Dendritic cell treated with granulocyte-macrophage colony-stimulating factor and Interleukin-4, amounts not matched to agents 40 ng/mL and 50 ng/mL, for 4 days (primary cell): Measurements from ENCODE around the gene ISL1.

ENCODE experiments used
- H3K27ac Mint-ChIP-seq: one replicate; pipeline ENCODE4 v1.8.0; 2022; ENCODE audit warnings: mild to moderate bottlenecking, mixed read lengths
- H3K27me3 Mint-ChIP-seq: one replicate; pipeline ENCODE4 v1.8.0; 2022; ENCODE audit warnings: mild to moderate bottlenecking, mixed read lengths
- H3K36me3 Mint-ChIP-seq: one replicate; pipeline ENCODE4 v1.8.0; 2022; ENCODE audit warnings: low read depth, mixed read lengths
- H3K4me1 Mint-ChIP-seq: one replicate; pipeline ENCODE4 v1.8.0; 2022; ENCODE audit warnings: low read depth, mixed read lengths
- H3K4me3 Mint-ChIP-seq: one replicate; pipeline ENCODE4 v1.8.0; 2022; ENCODE audit warnings: mild to moderate bottlenecking, moderate library complexity, mixed read lengths
- H3K9me3 Mint-ChIP-seq: one replicate; pipeline ENCODE4 v1.8.0; 2022; ENCODE audit warnings: mixed read lengths
- intact Hi-C: fragments of 100-400 bp; cut with micrococcal nuclease; formaldehyde crosslinking; loops from one replicate; pipeline ENCODE4 v1.15.0; 2022

Gene ISL1

DNA sequence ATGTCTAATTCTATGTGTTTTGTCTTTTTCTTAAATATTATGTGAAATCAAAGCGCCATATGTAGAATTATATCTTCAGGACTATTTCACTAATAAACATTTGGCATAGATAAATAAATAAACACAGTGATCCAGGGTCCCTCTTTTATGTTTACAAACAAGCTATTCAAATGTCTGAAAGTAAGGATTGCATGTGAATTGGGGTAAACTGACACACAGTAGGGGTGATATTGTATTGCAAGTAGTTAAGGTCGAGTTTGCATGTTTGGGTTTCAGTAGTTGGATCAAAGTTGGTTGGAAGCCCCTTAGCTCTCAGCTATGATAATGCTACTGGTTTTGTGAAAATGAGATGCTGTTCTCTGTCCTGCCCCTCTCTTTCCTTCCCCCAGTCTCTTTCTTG lies 11.4 kb downstream of the ISL1 start:
- no peaks in the 10 kb centered on the region for H3K4me1 Mint-ChIP-seq
- no peak overlapping the region for H3K27ac Mint-ChIP-seq
- H3K36me3 Mint-ChIP-seq = no peaks in the 10 kb centered on the region
- intact Hi-C loops = no loop called here
- no peak overlapping the region for H3K4me3 Mint-ChIP-seq
- H3K27me3 Mint-ChIP-seq = peaks cover 76% of the 10 kb centered on the region
- H3K9me3 Mint-ChIP-seq = no peaks in the 10 kb centered on the region

DNA sequence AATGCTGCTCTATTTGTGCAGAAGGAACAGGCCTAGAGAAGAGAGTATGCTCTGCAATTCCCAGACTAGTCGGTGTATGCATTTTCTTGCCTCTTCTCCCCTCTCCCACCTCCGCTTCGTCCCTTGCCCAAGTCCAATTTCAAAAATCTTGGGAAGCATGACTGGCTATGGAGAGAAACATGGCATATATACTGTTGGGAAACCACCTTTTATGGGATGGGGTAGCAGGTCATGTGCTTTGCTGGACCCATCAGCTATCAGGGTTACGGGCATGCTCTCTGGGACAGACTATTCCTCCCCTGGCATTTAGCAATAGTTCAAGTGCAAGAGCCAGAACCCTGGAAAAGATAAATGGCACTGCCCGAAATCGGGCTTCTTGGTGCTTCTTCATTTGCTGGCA lies 12.0 kb downstream of the ISL1 start:
- Mint-ChIP-seq H3K4me3 (no peak overlapping the region), H3K4me1 (no peaks in the 10 kb centered on the region), H3K36me3 (no peaks in the 10 kb centered on the region), H3K27me3 (peaks cover 76% of the 10 kb centered on the region), H3K27ac (no peak overlapping the region), H3K9me3 (no peaks in the 10 kb centered on the region)
- intact Hi-C loops = no loop called here

DNA sequence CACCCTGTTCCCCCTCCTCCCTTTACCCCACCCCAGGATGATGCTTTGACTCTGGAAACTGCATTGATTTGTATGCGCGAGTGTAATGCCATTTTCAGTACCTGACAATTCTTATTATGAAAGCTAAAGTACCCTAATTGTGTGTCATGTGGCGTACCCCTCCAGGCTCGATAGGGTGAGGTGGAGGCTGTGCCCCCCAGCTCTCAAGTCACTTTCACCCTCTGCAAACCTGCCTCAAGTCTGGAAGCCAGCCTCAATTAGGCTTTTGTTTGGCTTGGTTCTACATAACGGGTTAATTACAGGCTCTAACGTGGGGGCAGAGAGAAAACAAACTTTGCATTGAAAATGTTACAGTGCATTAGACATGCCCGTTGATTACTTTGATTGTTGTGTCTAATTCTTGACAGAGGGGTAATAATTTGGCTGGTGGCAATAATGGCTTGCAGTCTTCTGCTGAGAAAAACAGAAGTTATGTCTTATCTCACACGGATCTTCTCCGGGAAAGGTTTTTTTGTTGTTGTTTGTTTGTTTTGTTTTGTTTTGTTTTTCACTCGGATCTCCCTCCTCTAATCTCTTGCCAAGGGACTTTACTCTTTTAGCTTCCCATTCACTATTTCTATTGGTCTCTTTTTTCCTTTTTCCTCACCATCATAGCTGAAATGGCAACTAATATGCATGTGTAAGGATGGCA lies 12.6 kb downstream of the ISL1 start:
- H3K27me3 Mint-ChIP-seq = peaks cover 72% of the 10 kb centered on the region
- no peaks in the 10 kb centered on the region for H3K9me3 Mint-ChIP-seq
- H3K4me1 Mint-ChIP-seq = no peaks in the 10 kb centered on the region
- intact Hi-C loops = no loop called here
- H3K4me3 Mint-ChIP-seq = no peak overlapping the region
- no peaks in the 10 kb centered on the region for H3K36me3 Mint-ChIP-seq
- no peak overlapping the region for H3K27ac Mint-ChIP-seq

DNA sequence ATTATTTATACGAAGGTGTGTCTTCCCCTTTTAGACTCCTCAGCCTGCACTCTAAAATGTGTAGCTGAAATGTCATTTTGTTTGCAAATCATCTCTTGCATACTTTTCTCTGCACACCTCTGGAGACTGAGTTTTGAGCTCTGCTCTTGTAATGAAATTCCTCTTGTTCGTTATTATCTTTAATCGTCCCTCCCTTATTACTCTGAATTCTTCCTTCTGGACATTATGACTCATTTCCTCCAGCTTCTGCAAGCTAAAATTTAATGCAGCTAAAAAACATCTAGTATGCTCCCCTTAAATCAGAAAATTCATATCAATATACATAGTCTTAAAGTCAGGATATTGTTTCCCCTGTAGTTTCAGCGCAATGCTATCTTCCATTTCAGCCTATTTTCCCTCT lies 13.5 kb downstream of the ISL1 start:
- Mint-ChIP-seq H3K9me3 (no peaks in the 10 kb centered on the region), H3K27ac (no peak overlapping the region), H3K36me3 (no peaks in the 10 kb centered on the region), H3K27me3 (peaks cover 64% of the 10 kb centered on the region), H3K4me3 (no peak overlapping the region), H3K4me1 (no peaks in the 10 kb centered on the region)
- intact Hi-C loops = no loop called here

DNA sequence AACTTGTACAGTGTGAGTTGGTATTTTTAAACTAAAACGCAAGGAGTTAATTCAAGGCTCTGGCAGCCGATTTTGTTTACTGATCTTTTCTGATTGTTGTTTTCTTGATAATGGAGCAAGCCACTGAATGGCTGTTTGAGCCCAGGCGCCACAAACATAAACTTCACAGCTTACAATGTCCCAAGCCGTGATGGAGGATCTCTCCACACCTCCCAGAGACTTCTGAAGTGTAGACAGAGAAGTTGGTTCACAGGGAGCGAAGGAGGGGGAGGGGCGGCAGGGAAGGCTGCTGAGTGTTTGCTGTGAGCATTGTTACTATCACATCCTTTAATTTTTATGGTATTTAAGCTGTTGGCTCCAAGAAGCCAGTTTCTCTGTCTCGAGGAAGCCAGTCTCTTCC lies 14.7 kb downstream of the ISL1 start:
- H3K9me3 Mint-ChIP-seq = no peaks in the 10 kb centered on the region
- H3K27me3 Mint-ChIP-seq = peaks cover 58% of the 10 kb centered on the region
- H3K36me3 Mint-ChIP-seq = no peaks in the 10 kb centered on the region
- H3K4me3 Mint-ChIP-seq = no peak overlapping the region
- intact Hi-C loops = no loop called here
- H3K4me1 Mint-ChIP-seq = no peaks in the 10 kb centered on the region
- H3K27ac Mint-ChIP-seq = no peak overlapping the region

- no peak overlapping the region for H3K27ac Mint-ChIP-seq
- intact Hi-C loops = no loop called here
- no peaks in the 10 kb centered on the region for H3K9me3 Mint-ChIP-seq
- H3K27me3 Mint-ChIP-seq = peaks cover 54% of the 10 kb centered on the region
- no peaks in the 10 kb centered on the region for H3K36me3 Mint-ChIP-seq
- no peaks in the 10 kb centered on the region for H3K4me1 Mint-ChIP-seq
- no peak overlapping the region for H3K4me3 Mint-ChIP-seq
Measured at GRCh38 chr5:51398875-51399642, 15.8 kb downstream of the ISL1 start.

DNA sequence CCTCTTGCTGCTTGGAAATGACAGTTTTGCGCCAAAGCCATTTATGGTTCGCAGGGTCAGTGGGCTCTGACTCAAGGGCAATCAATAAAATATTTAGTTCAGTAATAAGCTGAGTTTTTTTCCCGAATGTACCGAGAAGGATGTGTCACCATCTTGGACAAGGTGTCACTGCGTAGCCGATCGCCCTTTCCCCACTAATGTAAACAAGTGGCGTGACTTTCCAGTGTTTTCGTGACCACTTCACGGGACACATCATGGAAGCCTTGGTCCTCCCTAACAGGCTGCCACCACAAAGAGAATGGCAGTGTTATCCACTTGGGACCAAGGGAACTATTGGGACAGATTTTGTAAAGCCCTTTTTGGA lies 16.4 kb downstream of the ISL1 start:
- H3K9me3 Mint-ChIP-seq = no peaks in the 10 kb centered on the region
- H3K4me1 Mint-ChIP-seq = no peaks in the 10 kb centered on the region
- peaks cover 51% of the 10 kb centered on the region for H3K27me3 Mint-ChIP-seq
- intact Hi-C loops = no loop called here
- no peak overlapping the region for H3K27ac Mint-ChIP-seq
- no peaks in the 10 kb centered on the region for H3K36me3 Mint-ChIP-seq
- no peak overlapping the region for H3K4me3 Mint-ChIP-seq

DNA sequence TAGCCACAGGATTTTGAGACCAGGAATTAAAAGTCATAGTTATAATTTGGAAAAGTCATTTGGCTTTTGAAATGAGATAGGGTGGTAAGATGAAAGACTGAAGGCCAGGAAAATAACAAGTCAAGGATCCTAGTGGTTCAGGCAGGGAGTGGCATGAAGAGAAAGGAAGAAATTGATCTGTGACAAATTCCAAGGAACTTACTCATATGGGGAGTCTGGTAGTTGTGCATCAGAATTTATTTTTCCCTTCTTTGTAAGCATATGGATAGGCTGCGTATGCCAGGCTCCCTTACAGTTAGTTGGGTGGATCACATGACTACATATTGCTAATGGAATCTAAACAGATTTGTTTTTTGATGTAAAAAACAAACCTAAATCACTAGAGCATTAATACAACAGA lies 21.0 kb downstream of the ISL1 start:
- no peak overlapping the region for H3K4me3 Mint-ChIP-seq
- H3K36me3 Mint-ChIP-seq = no peaks in the 10 kb centered on the region
- H3K9me3 Mint-ChIP-seq = no peaks in the 10 kb centered on the region
- no peaks in the 10 kb centered on the region for H3K4me1 Mint-ChIP-seq
- intact Hi-C loops = no loop called here
- H3K27ac Mint-ChIP-seq = no peak overlapping the region
- peaks cover 13% of the 10 kb centered on the region for H3K27me3 Mint-ChIP-seq

DNA sequence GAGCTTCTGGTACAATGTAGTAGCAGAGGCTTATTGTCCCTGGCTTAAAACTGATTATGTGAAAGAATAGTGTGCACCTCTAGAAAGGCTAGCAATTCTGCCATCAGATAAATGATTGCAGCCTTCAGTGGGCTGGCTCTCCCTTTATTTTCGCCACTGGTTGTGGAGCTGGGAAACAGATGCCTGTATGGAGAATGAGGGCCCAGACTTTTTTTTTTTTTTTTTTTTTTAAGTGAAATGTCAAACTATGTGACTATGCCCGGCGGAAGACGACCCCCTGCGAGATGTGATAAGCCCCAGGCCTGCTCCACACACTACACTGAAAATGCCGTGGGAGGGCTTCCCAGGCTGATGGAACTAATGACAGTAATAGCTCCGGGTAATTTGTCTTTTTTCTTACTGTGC lies 28.7 kb downstream of the ISL1 start:
- H3K4me3 Mint-ChIP-seq = no peak overlapping the region
- no peak overlapping the region for H3K27ac Mint-ChIP-seq
- no peaks in the 10 kb centered on the region for H3K9me3 Mint-ChIP-seq

DNA sequence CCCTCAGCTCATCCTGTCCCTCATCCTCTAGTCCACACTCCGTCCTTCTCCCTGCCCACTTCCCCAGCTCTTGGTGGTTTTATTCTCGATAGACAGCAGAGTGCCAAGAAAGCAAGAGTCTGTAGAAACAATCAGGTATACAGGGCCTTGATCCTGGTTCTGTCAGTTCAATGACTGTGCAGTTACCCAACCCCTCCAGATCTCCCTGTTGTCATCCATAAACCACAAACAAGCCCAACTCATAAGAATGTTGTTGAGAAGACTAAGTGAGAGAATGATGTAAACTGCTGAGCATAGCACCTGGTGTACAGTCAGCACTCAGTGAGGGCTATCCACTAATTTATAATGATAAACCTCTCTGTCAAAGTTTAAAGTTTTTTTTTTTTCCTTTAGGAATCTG lies 31.3 kb downstream of the ISL1 start:
- intact Hi-C loops = no loop called here
- no peak overlapping the region for H3K4me3 Mint-ChIP-seq
- peaks cover 1% of the 10 kb centered on the region for H3K27me3 Mint-ChIP-seq
- no peaks in the 10 kb centered on the region for H3K4me1 Mint-ChIP-seq
- no peak overlapping the region for H3K27ac Mint-ChIP-seq
- no peaks in the 10 kb centered on the region for H3K36me3 Mint-ChIP-seq
- H3K9me3 Mint-ChIP-seq = no peaks in the 10 kb centered on the region

More for the DNA sequence above, 28.7 kb downstream of the ISL1 start:
- Mint-ChIP-seq H3K36me3 (no peaks in the 10 kb centered on the region), H3K27me3 (peaks cover 1% of the 10 kb centered on the region), H3K4me1 (no peaks in the 10 kb centered on the region)
- intact Hi-C loops = no loop called here

GRCh38 chr5:51416149-51416548 lies 32.9 kb downstream of the ISL1 start:
- Mint-ChIP-seq H3K27me3 (no peaks in the 10 kb centered on the region), H3K27ac (no peak overlapping the region), H3K36me3 (no peaks in the 10 kb centered on the region), H3K4me3 (no peak overlapping the region), H3K9me3 (no peaks in the 10 kb centered on the region), H3K4me1 (no peaks in the 10 kb centered on the region)
- intact Hi-C loops = no loop called here

GRCh38 chr5:51433052-51433710 lies 49.9 kb downstream of the ISL1 start:
- Mint-ChIP-seq H3K36me3 (no peaks in the 10 kb centered on the region), H3K4me1 (no peaks in the 10 kb centered on the region), H3K27ac (no peak overlapping the region), H3K9me3 (peaks cover 8% of the 10 kb centered on the region), H3K27me3 (no peaks in the 10 kb centered on the region), H3K4me3 (no peak overlapping the region)
- intact Hi-C loops = no loop called here

DNA sequence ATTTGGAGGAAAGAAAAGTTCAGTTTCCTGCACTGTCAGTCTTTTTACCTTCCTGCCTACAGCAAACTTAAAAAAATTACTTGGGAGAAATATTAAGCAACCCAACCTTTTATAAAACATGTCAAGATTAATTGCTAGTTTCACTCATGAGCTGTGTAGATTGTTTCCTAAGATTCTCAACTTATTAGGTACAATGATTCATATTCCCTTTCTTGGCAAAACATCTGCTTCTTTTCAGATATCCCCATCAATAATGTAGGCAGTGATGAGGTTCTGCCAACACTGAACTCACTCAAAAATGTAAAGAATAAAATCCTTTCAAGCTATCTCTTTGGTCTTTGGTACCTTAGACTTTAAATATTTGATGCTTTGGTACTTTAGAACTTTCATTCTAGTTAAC lies 56.0 kb downstream of the ISL1 start:
- H3K4me1 Mint-ChIP-seq = no peaks in the 10 kb centered on the region
- no peaks in the 10 kb centered on the region for H3K27me3 Mint-ChIP-seq
- no peak overlapping the region for H3K27ac Mint-ChIP-seq
- H3K4me3 Mint-ChIP-seq = no peak overlapping the region
- H3K9me3 Mint-ChIP-seq = peaks cover under 1% of the 10 kb centered on the region
- no peaks in the 10 kb centered on the region for H3K36me3 Mint-ChIP-seq
- intact Hi-C loops = no loop called here
